Stimulated activated CD8-positive, alpha-beta memory T cell treated with anti-CD3 and anti-CD28 coated beads, Interleukin-7, amount 100 ng/mL, for 1 hour (primary cell): Measurements from ENCODE around the gene GLTPD2.
A peak's percentile ranks its signal among the peaks of the same experiment; 100 is the strongest.

ENCODE experiments used
- DNase-seq, 2 donors: peaks; one replicate each; pipeline ENCODE4 v3.0.0-alpha.2; 2020; ENCODE audit warnings: low read depth in 2 of 2

GLTPD2 gene

GRCh38 chr17:4771519-4772234 lies 17.1 kb upstream of the GLTPD2 start, which contains the start of gene TM4SF5:
Gene TM4SF5 (plus strand): TSS chr17:4771886. CDS start chr17:4771923, 37 bp downstream.
- DNase-seq = no peak

GRCh38 chr17:4772235-4772613 lies 16.5 kb upstream of the GLTPD2 start:
- no peak for DNase-seq

- no peak for DNase-seq
Observed at GRCh38 chr17:4777969-4778760, 10.6 kb upstream of the GLTPD2 start.

- no peak for DNase-seq
Observed at GRCh38 chr17:4780325-4780955, 8.3 kb upstream of the GLTPD2 start.

DNA sequence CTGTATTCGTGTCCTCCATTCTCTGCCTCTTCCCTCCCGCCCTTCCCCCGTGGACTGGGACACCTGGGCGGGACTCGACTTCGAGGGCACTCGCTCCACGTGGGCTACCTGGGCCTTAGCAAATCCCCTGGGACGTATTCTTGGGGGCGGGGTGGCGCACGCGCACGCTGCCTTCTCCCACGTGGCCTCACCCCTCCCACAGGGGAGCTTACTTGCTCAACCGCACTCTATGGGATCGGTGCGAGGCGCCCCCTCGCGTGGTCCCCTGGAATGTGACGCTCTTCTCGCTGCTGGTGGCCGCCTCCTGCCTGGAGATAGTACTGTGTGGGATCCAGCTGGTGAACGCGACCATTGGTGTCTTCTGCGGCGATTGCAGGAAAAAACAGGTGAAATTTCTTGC lies 6.1 kb upstream of the GLTPD2 start:
- no peak for DNase-seq

- no peak for DNase-seq
Observed at GRCh38 chr17:4785311-4786105, 3.3 kb upstream of the GLTPD2 start.

DNA sequence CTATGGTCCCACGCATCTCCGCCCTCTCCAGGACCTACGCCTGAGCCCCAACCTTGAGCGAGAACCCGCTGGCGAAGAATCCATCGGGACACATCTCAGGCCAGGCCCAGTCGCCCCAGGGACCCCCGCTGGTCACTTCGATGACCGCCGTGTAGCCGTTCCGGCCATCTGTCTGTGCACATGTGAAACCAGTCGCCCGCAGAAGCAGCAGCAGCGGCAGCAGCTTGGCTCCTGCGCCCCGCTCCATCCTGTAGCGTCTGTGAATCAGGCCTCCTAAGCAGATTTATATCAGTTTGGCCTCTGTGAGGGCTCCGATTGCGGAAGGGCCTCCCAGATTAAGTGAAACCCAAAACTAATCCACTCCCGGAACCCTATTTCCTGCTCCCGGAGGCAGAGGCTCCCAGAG lies 2.7 kb upstream of the GLTPD2 start, which contains the start of gene VMO1:
VMO1 (minus strand) TSS at position 259 of the 406 bp plus-strand sequence; CDS start at position 247, 12 bp downstream.
- no peak for DNase-seq

DNA sequence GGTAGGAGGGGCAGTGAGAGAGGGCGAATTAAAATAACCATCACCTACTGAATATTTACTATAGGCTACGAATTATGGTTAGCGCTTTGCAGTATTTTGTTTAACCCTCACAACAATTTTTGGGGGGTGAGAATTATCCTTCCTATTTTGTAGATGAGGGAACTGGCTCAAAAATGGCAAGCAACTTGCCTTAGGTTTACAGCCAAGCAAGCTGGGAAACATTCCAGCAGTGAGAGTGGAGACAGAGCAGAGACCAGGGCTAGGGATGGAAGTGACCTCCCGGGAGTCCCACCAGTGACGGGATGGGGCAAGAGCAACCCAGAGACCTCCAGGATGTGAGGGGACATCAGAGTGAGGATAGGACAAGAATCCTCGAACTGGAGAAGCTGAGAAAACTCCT lies 2.2 kb upstream of the GLTPD2 start:
- no peak for DNase-seq

GRCh38 chr17:4788159-4788806 lies 481 bp upstream of the GLTPD2 start:
- DNase-seq = no peak

- DNase-seq = no peak
Observed at GRCh38 chr17:4789701-4789950, 862 bp downstream of the GLTPD2 start.

DNA sequence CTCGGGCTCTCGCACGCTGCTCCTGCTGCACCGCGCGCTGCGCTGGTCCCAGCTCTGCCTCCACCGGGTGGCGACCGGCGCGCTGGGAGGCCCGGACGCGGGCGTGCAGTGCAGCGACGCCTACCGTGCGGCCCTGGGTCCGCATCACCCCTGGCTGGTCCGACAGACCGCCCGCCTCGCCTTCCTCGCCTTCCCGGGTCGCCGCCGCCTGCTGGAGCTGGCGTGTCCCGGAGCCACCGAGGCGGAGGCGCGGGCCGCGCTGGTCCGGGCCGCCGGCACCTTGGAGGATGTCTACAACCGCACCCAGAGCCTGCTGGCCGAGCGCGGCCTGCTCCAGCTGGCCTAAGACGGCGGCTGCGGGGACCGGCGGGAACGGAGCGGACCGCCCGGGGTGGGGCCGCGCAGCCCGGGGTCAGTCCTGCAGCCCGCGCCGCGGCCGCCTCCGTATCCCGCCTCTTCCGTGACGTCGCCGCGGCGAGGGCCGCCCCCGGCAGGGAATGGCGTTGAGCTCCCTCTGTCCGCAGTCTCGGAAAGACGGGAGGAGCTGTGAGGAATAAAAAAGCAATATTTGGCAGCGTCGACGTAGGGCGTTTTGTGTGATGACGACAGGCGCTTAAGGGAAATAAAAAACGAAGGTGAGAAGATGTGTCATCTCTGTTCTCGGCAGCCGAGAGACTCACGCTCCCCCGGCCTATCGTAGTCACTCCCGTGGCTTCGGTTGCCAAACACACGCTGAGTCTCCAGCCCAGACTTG lies 1.4 kb downstream of the GLTPD2 start:
- DNase-seq = peak; percentile 58 to 61

- DNase-seq = no peak
Observed at GRCh38 chr17:4790705-4791088, 1.9 kb downstream of the GLTPD2 start.

- no peak for DNase-seq
Observed at GRCh38 chr17:4795168-4795567, 6.4 kb downstream of the GLTPD2 start.

DNA sequence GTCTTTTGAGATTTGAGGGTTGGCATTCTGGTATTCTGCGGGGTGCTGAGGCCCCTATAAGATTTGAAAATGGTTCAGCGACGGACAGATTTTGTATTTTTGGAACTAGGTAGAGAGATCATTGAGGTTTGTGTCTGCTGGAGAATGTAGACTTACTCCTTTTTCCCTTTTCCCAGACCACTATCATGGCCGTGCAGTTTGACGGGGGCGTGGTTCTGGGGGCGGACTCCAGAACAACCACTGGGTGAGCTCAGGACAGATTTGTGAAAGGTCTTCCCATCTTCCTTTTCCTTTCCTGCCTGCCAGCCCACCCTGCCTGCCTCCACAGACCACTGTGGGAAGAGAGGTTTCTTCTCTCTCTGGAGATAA lies 7.8 kb downstream of the GLTPD2 start:
- DNase-seq = no peak

DNA sequence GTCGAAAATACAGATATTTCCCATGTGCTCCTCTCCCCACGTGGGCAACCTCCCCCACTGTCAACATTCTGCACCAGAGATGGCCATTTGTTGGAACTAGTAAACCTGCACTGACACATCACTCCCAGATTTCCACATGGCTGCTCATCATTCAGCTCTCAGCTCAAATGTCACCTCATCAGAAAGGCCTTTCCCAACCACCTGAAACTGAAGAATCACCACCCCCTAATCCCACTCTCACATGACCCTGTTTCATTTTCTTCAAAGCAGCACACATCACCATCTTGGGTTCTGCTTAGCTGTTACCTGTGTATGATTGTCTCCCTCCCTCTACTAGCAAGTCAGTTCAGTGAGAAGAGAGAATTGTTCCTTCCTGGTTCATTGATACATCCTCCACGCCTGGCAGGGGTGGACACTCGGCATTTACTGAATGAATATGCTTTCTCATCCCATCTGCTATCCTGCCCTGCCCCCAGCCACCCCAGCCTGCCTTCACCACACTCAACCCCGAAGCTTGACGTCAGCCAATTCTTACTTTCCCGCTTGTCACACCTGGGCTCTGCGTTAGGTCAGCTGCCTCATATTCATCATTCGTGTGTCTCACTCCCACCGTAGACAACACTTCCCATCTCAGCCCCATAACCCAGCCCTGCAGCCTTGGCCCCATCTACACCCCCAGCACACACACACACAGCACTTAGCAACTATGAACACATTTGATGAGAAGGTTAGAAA lies 11.9 kb downstream of the GLTPD2 start:
- DNase-seq = no peak

DNA sequence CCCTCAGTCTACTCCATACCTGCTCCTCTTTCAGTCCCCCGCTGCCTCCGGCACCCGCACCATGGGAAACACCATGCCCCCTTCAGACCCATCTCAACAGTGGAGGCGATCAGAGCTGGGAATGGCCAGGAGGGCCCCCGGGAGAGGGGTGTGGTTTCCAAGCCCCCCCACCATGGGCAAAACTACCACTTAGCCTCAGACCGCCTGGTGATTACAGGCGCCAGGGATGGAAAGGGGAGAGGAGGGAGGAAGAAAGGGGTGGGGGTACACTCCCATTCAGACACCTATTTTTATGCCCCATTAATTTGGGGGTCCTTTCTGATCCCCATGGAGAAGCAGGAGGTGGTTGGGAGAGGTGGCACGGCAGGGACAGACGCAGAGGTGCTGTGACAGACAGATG lies 13.5 kb downstream of the GLTPD2 start, which contains the start of gene C17orf114:
C17orf114 (minus strand) TSS at position 101 of the 400 bp plus-strand sequence.
- no peak for DNase-seq

DNA sequence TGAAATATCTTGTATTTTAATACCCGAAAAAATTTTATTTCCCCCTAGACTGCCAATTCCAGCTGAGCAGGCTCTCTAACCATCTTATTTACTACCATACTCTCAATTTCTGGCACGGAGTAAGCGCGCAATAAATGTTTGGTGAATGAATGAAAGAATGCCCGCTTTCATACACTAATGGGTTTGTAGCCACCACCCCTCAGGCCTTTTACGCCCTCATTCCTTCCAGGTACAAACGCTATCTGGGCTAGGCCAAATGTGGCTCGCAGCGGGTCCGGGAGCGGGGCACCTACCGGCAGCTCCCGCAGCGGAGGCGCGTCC lies 17.7 kb downstream of the GLTPD2 start:
- DNase-seq = no peak

- peak; percentile 57 to 69 for DNase-seq
Observed at GRCh38 chr17:4806777-4807604, 18.2 kb downstream of the GLTPD2 start, which contains the start of gene PLD2. Gene PLD2 (plus strand): TSS chr17:4807152. CDS start chr17:4807773, 621 bp downstream.
